PFSK-1 (cell line): ENCODE results near the gene CMIP.

Experiments used
- FOXP2 ChIP-seq: optimal IDR thresholded peaks from 2 replicates; pipeline ENCODE3; 2011; ENCODE audit warnings: borderline replicate concordance, control low read depth, inconsistent platforms; ENCODE audit not compliant: insufficient read depth; ENCODE audit errors: extremely low read length, extremely low read depth
- POLR2AphosphoS5 ChIP-seq: IDR thresholded peaks from 2 replicates; pipeline ENCODE4 v1.6.1; 2012; ENCODE audit warnings: low read depth, mild to moderate bottlenecking, control low read depth, low read length, moderate library complexity
- SIN3A ChIP-seq: IDR thresholded peaks from 2 replicates; pipeline ENCODE4 v1.6.1; 2012; ENCODE audit warnings: mild to moderate bottlenecking, low read length, moderate library complexity, borderline replicate concordance; ENCODE audit not compliant: insufficient read depth
- TAF1 ChIP-seq: IDR thresholded peaks from 2 replicates; pipeline ENCODE4 v1.6.1; 2012; ENCODE audit warnings: low read length, control low read depth, borderline replicate concordance; ENCODE audit not compliant: insufficient read depth
- TF ChIP-seq, protein P1 (sequence below), 2 experiments: IDR thresholded peaks; 2 replicates each; pipeline versions ENCODE4 v1.6.1 to v1.8.0; 2011 to 2012; ENCODE audit warnings: low read depth in 2 of 2, low read length in 2 of 2, control low read depth in 1 of 2, inconsistent platforms in 1 of 2, mild to moderate bottlenecking in 1 of 2, moderate library complexity in 1 of 2; ENCODE audit not compliant: insufficient read depth in 1 of 2

GRCh38 chr16:81586417-81586816, 141.8 kb downstream of the CMIP start:
- TF ChIP-seq, protein P1, sequence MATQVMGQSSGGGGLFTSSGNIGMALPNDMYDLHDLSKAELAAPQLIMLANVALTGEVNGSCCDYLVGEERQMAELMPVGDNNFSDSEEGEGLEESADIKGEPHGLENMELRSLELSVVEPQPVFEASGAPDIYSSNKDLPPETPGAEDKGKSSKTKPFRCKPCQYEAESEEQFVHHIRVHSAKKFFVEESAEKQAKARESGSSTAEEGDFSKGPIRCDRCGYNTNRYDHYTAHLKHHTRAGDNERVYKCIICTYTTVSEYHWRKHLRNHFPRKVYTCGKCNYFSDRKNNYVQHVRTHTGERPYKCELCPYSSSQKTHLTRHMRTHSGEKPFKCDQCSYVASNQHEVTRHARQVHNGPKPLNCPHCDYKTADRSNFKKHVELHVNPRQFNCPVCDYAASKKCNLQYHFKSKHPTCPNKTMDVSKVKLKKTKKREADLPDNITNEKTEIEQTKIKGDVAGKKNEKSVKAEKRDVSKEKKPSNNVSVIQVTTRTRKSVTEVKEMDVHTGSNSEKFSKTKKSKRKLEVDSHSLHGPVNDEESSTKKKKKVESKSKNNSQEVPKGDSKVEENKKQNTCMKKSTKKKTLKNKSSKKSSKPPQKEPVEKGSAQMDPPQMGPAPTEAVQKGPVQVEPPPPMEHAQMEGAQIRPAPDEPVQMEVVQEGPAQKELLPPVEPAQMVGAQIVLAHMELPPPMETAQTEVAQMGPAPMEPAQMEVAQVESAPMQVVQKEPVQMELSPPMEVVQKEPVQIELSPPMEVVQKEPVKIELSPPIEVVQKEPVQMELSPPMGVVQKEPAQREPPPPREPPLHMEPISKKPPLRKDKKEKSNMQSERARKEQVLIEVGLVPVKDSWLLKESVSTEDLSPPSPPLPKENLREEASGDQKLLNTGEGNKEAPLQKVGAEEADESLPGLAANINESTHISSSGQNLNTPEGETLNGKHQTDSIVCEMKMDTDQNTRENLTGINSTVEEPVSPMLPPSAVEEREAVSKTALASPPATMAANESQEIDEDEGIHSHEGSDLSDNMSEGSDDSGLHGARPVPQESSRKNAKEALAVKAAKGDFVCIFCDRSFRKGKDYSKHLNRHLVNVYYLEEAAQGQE (IDR thresholded peaks at IDR 0.05; ENCODE audit: insufficient read depth in 1 of 2, low read depth in 2 of 2, low read length in 2 of 2): no peak
- TF ChIP-seq TAF1: no peak
- TF ChIP-seq SIN3A: no peak
- no peak for TF ChIP-seq POLR2AphosphoS5
- TF ChIP-seq FOXP2: no peak
